A673 (cell line): Measurements from ENCODE around the gene LPP. TPM values are rescaled to one million over a fixed set of nuclear protein-coding genes. Genes with fewer than 3 reads are reported as not detected.

Source experiments
- BruUV-seq: library from RNA; stranded (reverse); fragments of 400-500 nt; replicated peaks from 2 replicates; lab custom pipeline; 2021; lab: Mats Ljungman, UMichigan
- CTCF ChIA-PET: fragments of 300-600 bp; sonication (Branson Sonifier 250); formaldehyde crosslinking; loops from one replicate; lab custom pipeline; 2022; ENCODE audit warnings: antibody characterized with exemption; lab: Charles Lee
- POLR2A ChIA-PET: fragments of 300-600 bp; sonication (Branson Sonifier 250); formaldehyde crosslinking; loops from one replicate; lab custom pipeline; 2022; ENCODE audit warnings: antibody characterized with exemption; ENCODE audit not compliant: low non-redundant PET; lab: Charles Lee
- DNase-seq: peaks from one replicate; pipeline ENCODE4 v3.0.0-alpha.2; 2015; ENCODE audit warnings: low spot score
- H3K27ac ChIP-seq: fragments of 200-600 bp; sonication (generic); 2 replicates; pipeline ENCODE4 v1.5.1; 2016; ENCODE audit warnings: mixed run types, low read depth, mild to moderate bottlenecking, mixed read lengths, antibody characterized with exemption, low read length; ENCODE audit not compliant: poor library complexity, severe bottlenecking
- H3K27me3 ChIP-seq: fragments of 200-600 bp; sonication (generic); replicated peaks from 2 replicates; pipeline ENCODE4 v1.6.1; 2017; ENCODE audit warnings: mixed run types, low read depth, mild to moderate bottlenecking, mixed read lengths, antibody characterized with exemption, low read length; ENCODE audit not compliant: insufficient read depth, poor library complexity
- H3K36me3 ChIP-seq: fragments of 200-600 bp; sonication (generic); 2 replicates; pipeline ENCODE4 v1.6.1; 2016; ENCODE audit warnings: mixed run types, mild to moderate bottlenecking, mixed read lengths, antibody characterized with exemption, low read length; ENCODE audit not compliant: insufficient read depth, poor library complexity, severe bottlenecking
- H3K4me1 ChIP-seq: fragments of 200-600 bp; sonication (generic); 2 replicates; pipeline ENCODE4 v1.6.1; 2017; ENCODE audit warnings: mixed run types, mild to moderate bottlenecking, mixed read lengths, antibody characterized with exemption, low read length; ENCODE audit not compliant: insufficient read depth, poor library complexity, severe bottlenecking
- H3K4me3 ChIP-seq: fragments of 200-600 bp; sonication (generic); 2 replicates; pipeline ENCODE4 v1.5.1; 2016; ENCODE audit warnings: low read depth, mixed run types, mild to moderate bottlenecking, mixed read lengths, low read length; ENCODE audit not compliant: poor library complexity, severe bottlenecking
- H3K9me3 ChIP-seq: fragments of 200-600 bp; sonication (generic); 2 replicates; pipeline ENCODE4 v1.6.1; 2016; ENCODE audit warnings: mixed run types, low read depth, mild to moderate bottlenecking, mixed read lengths, antibody characterized with exemption, low read length; ENCODE audit not compliant: poor library complexity, severe bottlenecking
- EZH2 ChIP-seq: fragments of 200-600 bp; sonication (generic); IDR thresholded peaks from 2 replicates; pipeline ENCODE4 v1.6.1; 2017; ENCODE audit warnings: borderline replicate concordance, low read depth, mild to moderate bottlenecking, mixed read lengths, antibody characterized with exemption, low read length; ENCODE audit not compliant: poor library complexity, severe bottlenecking
- intact Hi-C: fragments of 100-400 bp; cut with micrococcal nuclease; formaldehyde crosslinking; loops from one replicate; pipeline ENCODE4 v1.10.0; 2022; ENCODE audit not compliant: unreplicated experiment
- total RNA-seq: library from RNA; stranded (reverse); gene quantifications from 2 replicates; pipeline ENCODE4 v1.2.3, GENCODE V29; 2021
- TF ChIP-seq, protein P1 (sequence below): fragments of 300-800, 200-600 bp; sonication (generic); conservative IDR thresholded peaks from 2 replicates; pipeline ENCODE4 v1.5.1; 2017; ENCODE audit warnings: low read depth, mild to moderate bottlenecking, antibody characterized with exemption, low read length, moderate library complexity, mixed read lengths

LPP gene
- total RNA-seq, 1 experiment from 2014 or later = 39.7 TPM

DNA sequence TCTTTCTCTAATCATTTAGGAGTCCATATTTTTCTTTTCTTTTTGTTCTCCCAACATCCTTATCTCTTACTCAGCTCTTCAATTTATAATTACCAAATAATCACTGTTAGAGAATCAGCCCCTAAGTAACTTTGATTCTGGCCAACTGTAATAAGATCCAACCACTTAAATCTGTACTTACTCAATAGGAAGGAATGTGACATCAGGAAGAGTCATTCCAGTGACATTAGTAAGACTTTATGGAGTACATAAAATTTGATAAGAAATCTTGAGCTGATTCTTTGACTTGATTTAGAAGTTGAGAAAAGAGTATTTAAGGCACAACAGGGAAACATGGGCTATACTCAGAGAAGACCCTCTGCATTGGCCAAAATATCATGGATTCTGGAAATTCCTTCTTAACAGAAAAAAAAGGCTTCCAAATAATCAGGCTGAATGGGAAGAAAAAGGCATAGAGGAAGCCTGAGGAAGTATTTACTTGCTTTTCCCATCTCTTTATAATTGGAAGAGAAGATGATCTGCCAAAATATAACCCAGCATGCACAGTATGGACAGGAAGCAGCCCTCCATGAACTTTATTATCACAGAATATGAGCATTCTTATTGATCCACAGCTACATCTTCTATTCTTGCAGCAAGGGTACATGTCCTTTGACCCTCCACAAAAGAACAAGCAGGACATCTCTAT, 728.1 kb downstream of the LPP start:
- BruUV-seq = no TSS peak
- no peak overlapping the region for H3K4me3 ChIP-seq
- intact Hi-C loops = no loop called here
- H3K27ac ChIP-seq = peak overlapping the region; percentile 52
- H3K4me1 ChIP-seq = peaks cover 10% of the 10 kb centered on the region
- TF ChIP-seq, protein P1, sequence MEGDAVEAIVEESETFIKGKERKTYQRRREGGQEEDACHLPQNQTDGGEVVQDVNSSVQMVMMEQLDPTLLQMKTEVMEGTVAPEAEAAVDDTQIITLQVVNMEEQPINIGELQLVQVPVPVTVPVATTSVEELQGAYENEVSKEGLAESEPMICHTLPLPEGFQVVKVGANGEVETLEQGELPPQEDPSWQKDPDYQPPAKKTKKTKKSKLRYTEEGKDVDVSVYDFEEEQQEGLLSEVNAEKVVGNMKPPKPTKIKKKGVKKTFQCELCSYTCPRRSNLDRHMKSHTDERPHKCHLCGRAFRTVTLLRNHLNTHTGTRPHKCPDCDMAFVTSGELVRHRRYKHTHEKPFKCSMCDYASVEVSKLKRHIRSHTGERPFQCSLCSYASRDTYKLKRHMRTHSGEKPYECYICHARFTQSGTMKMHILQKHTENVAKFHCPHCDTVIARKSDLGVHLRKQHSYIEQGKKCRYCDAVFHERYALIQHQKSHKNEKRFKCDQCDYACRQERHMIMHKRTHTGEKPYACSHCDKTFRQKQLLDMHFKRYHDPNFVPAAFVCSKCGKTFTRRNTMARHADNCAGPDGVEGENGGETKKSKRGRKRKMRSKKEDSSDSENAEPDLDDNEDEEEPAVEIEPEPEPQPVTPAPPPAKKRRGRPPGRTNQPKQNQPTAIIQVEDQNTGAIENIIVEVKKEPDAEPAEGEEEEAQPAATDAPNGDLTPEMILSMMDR = no peak
- TF ChIP-seq EZH2 = no peak
- ChIA-PET CTCF (no interaction called here), POLR2A (no interaction called here)
- peak; percentile 79 for DNase-seq
- H3K27me3 ChIP-seq = no peaks in the 10 kb centered on the region
- H3K9me3 ChIP-seq = no peaks in the 10 kb centered on the region
- no peaks in the 10 kb centered on the region for H3K36me3 ChIP-seq

GRCh38 chr3:188884299-188885043, 730.5 kb downstream of the LPP start:
- TF ChIP-seq EZH2 = no peak
- TF ChIP-seq, protein P1 = no peak
- peaks cover 10% of the 10 kb centered on the region for H3K4me1 ChIP-seq
- intact Hi-C loops = no loop called here

DNA sequence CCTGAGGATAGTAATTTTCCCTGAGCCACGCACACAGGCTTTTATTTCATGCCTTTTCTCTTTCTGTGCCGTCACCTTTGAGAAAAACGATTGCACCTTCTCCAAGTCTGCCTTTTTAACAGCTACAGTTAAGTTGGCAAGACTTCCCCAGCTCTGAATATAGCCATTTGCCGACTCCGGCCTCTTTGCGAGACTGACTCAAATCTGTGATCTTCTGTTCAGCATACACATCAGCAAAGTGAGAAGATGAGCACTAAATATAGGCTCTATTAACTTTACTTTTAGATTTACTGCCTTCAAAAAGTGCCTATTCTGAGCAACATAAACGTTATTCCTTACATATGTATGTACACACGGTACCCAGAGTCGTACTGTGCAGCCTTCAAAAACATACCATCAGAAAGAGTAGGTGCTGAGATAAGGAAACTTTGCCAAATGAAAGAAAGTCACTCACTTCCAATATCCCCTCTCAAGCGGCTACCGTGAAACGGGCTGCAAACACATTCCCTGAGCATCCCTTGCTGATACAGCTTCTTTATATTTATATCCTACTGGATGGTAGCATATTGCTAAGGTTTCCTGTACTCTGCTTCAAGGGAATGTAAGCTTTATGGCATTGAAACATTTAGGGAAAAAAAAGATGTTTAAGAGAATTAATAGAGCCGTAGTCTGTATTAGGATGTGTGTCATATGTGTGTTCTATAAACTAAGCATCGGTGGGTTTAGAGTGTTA, 734.5 kb downstream of the LPP start:
- no peaks in the 10 kb centered on the region for H3K4me1 ChIP-seq
- ChIA-PET CTCF (no interaction called here), POLR2A (no interaction called here)
- H3K36me3 ChIP-seq = no peaks in the 10 kb centered on the region
- no peak for DNase-seq
- no peak overlapping the region for H3K4me3 ChIP-seq
- H3K9me3 ChIP-seq = no peaks in the 10 kb centered on the region
- H3K27ac ChIP-seq = no peak overlapping the region
- intact Hi-C loops = no loop called here
- TF ChIP-seq, protein P1 = no peak
- TF ChIP-seq EZH2 = no peak
- no TSS peak for BruUV-seq
- no peaks in the 10 kb centered on the region for H3K27me3 ChIP-seq

More at GRCh38 chr3:188884299-188885043, 730.5 kb downstream of the LPP start:
- no TSS peak for BruUV-seq
- Histone ChIP-seq H3K9me3 (no peaks in the 10 kb centered on the region), H3K4me3 (no peak overlapping the region), H3K36me3 (no peaks in the 10 kb centered on the region), H3K27me3 (no peaks in the 10 kb centered on the region), H3K27ac (no peak overlapping the region)
- POLR2A ChIA-PET = no interaction called here
- CTCF ChIA-PET = no interaction called here
- DNase-seq = no peak
